ENCODE results near the gene TCHHL1. TPM values are rescaled to one million over a fixed set of nuclear protein-coding genes. Genes with fewer than 3 reads are reported as not detected.
"Not testable (repeated sequence)": the region's sequence is repeated elsewhere in the genome, so short reads cannot be mapped to it uniquely, and the experiment has no call there.

TCHHL1 gene
- total and polyA plus RNA-seq, 10 of the 15 experiments (the other 5 are each of a cell fraction or from before 2014, with no cell fraction given), result not detected

DNA sequence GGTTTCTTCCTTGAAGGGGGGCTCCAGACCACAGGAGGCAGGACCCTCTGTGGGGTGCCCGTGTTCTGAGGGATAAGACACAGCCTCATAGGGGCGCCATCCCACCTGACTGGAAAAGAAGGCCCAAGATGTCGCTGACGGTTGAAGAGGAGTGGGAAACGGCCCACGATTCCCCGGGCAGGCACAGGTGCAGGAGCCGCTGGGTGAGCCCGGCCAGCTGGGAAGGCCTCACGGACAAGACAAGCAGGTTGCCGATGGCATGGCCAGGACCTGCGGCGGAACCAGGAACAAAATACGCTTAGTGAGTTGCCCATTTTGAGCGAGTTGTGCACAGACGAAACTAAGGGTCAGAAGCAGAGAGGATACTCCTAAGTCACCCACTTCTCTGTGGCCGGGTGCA, 8.4 kb downstream of the TCHHL1 start:
- RAD21 ChIA-PET (ENCODE audit: unreplicated experiment); H2AFZ ChIP-seq (ENCODE audit: control insufficient read depth, low read depth, low read length); H3K27me3 ChIP-seq (replicated peaks in 1 of 2; ENCODE audit: control insufficient read depth in 2 of 2, insufficient read depth in 2 of 2, low read length in 1 of 2); intact Hi-C loops (cut with micrococcal nuclease; ENCODE audit: unreplicated experiment); POLR2A ChIA-PET; ATAC-seq; in situ Hi-C loops (cut with MboI); FAIRE-seq; H3K27ac ChIP-seq (ENCODE audit: control insufficient read depth, insufficient read depth); H3K4me2 ChIP-seq (ENCODE audit: control insufficient read depth, insufficient read depth); H3K36me3 ChIP-seq (ENCODE audit: control insufficient read depth in 2 of 2, insufficient read depth in 2 of 2, low read length in 1 of 2); CTCF ChIA-PET; H3K4me1 ChIP-seq (ENCODE audit: control insufficient read depth, insufficient read depth, low read length); H3K9me3 ChIP-seq (replicated peaks; ENCODE audit: control insufficient read depth, insufficient read depth, low read length); SMC1A ChIA-PET (ENCODE audit: uncharacterized antibody, unreplicated experiment); BruUV-seq (replicated peaks); DNase-seq (ENCODE audit: low read depth, low spot score); H4K20me1 ChIP-seq (ENCODE audit: control insufficient read depth, insufficient read depth); H3K9ac ChIP-seq (ENCODE audit: control insufficient read depth, insufficient read depth, low read length); H3K4me3 ChIP-seq; H3K79me2 ChIP-seq (ENCODE audit: control insufficient read depth, insufficient read depth, low read length): not testable (repeated sequence)
- 50% methylated on average over 17 of the region's 17 CpGs for WGBS (ENCODE audit: insufficient coverage, insufficient replicate concordance, low lambda C conversion rate, missing lambda C conversion rate)

GRCh38 chr1:152078831-152079441, 9.9 kb downstream of the TCHHL1 start:
- 31% methylated on average over 24 of the region's 24 CpGs for WGBS (ENCODE audit: insufficient coverage, insufficient replicate concordance, low lambda C conversion rate, missing lambda C conversion rate)

More at GRCh38 chr1:152078831-152079441, 9.9 kb downstream of the TCHHL1 start:
- CTCF ChIA-PET, result no interaction called here
- no peak for ATAC-seq
- Histone ChIP-seq H3K4me3 (no peak overlapping the region), H3K36me3 (ENCODE audit: control insufficient read depth in 2 of 2, insufficient read depth in 2 of 2, low read length in 1 of 2) (no peaks in the 10 kb centered on the region), H3K4me1 (ENCODE audit: control insufficient read depth, insufficient read depth, low read length) (no peaks in the 10 kb centered on the region), H3K27me3 (replicated peaks in 1 of 2; ENCODE audit: control insufficient read depth in 2 of 2, insufficient read depth in 2 of 2, low read length in 1 of 2) (no peaks in the 10 kb centered on the region), H2AFZ (ENCODE audit: control insufficient read depth, low read depth, low read length) (no peak overlapping the region), H4K20me1 (ENCODE audit: control insufficient read depth, insufficient read depth) (no peaks in the 10 kb centered on the region), H3K27ac (ENCODE audit: control insufficient read depth, insufficient read depth) (no peak overlapping the region), H3K4me2 (ENCODE audit: control insufficient read depth, insufficient read depth) (no peak overlapping the region), H3K9ac (ENCODE audit: control insufficient read depth, insufficient read depth, low read length) (no peak overlapping the region), H3K79me2 (ENCODE audit: control insufficient read depth, insufficient read depth, low read length) (no peaks in the 10 kb centered on the region), H3K9me3 (replicated peaks; ENCODE audit: control insufficient read depth, insufficient read depth, low read length) (no peaks in the 10 kb centered on the region)
- POLR2A ChIA-PET, result no interaction called here
- in situ Hi-C loops (cut with MboI) (no loop called here), intact Hi-C loops (cut with micrococcal nuclease; ENCODE audit: unreplicated experiment) (no loop called here)
- FAIRE-seq, result no peak
- RAD21 ChIA-PET (ENCODE audit: unreplicated experiment), result no interaction called here
- TF ChIP-seq PML (IDR thresholded peaks at IDR 0.05; ENCODE audit: low read length) (no peak), POLR2AphosphoS5 (IDR thresholded peaks at IDR 0.05; ENCODE audit: low read length) (no peak), PAX5 (IDR thresholded peaks at IDR 0.05; ENCODE audit: borderline replicate concordance, low read depth, low read length) (no peak), GATAD2B (conservative IDR thresholded peaks at IDR 0.05; ENCODE audit: low read depth) (no peak), ATF3 (IDR thresholded peaks at IDR 0.05; ENCODE audit: borderline replicate concordance, extremely low read depth, low read depth, low read length) (no peak), HSF1 (IDR thresholded peaks at IDR 0.05; ENCODE audit: low read depth, low read length) (no peak), HCFC1 (IDR thresholded peaks at IDR 0.05; ENCODE audit: low read length) (no peak), NR2F1 (conservative IDR thresholded peaks at IDR 0.05) (no peak), BACH1 (IDR thresholded peaks at IDR 0.05; ENCODE audit: borderline replicate concordance) (no peak), RB1 (IDR thresholded peaks at IDR 0.05; ENCODE audit: borderline replicate concordance) (no peak), KAT2A (conservative IDR thresholded peaks at IDR 0.05; ENCODE audit: control insufficient read depth, low read depth, low read length) (no peak), NFXL1 (IDR thresholded peaks at IDR 0.05; ENCODE audit: borderline replicate concordance) (no peak), MTA2 (IDR thresholded peaks at IDR 0.05; ENCODE audit: low read depth) (no peak), ATF7 (IDR thresholded peaks at IDR 0.05; ENCODE audit: low read depth) (no peak), NFIC (IDR thresholded peaks at IDR 0.05; ENCODE audit: low read depth, low read length) (no peak), LARP7 (IDR thresholded peaks at IDR 0.05) (no peak)
- no peak for DNase-seq (ENCODE audit: low read depth, low spot score)
- BruUV-seq (replicated peaks), result no TSS peak
- SMC1A ChIA-PET (ENCODE audit: uncharacterized antibody, unreplicated experiment), result no interaction called here
